NCI-H2171 (cell line): ENCODE measurements around the gene METTL26.
"Not testable (repeated sequence)": the region's sequence is repeated elsewhere in the genome, so short reads cannot be mapped to it uniquely, and the experiment has no call there.

Source experiments
- DNase-seq: peaks from one replicate; lab custom pipeline; 2025; lab: John Stamatoyannopoulos, UW

Gene METTL26

DNA sequence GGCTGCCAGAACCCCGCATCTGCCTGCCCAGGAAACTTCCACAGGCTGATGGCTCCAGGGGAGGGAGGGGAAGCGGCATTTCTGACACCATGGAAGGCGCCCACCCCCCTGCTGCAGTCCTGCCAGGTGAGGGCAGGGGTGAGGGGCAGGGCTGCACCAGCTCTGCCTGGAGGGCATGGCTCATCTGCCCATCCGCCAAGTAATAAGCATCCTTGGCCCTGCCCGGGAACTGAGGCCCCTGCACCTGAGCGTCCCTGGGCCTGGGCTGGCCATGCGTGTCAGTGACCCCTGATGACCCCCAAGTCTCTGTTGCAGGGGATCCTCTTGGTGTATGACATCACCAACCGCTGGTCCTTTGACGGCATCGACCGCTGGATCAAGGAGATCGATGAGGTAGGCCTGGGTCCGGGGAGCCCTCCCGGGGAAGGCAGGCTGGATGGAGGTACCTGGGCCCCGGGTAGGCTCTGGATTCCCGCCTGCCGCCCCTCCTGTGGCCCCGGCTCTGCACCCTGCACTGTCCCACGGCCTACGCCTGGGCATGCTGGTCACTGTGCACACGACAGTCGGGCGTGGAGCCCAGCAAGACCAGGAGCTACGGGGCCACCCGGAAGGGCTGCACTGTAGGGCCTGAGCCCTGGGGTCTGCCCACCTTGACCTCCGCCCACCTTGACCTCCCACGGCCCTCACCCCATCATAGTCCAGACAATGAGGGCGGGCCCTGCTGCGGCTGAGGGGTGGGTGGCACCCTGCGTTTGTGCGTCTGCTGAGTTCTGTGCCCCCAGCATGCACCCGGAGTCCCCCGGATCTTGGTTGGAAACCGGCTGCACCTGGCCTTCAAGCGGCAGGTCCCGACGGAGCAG lies 10.8 kb downstream of the METTL26 start:
- DNase-seq = no peak

DNA sequence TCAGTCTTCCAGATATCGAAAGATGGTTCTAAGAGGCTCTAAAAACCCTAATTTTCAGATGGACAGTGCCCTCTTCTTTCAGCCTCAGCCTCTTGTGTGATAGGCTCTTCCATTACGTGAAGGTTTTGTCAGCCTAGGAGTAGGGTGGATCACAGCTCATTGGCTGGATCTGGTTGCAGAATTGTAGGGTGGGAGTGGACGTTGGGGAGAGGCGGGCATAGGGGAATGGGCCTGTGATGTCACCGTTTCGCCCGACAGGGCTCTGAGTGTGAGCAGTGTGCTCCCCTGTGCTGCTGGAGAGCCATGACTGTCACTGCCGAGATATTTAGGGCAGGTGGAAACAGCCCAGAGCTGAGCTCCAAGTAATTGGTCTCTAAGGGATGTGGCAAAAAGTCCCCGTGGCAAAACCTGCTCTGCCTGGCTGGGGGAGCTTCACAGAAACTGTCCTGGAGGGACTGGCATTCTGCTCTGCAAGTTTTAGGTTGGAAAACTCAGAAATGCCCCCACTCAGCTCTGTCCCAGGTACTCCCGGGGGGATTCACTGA lies 11.5 kb downstream of the METTL26 start:
- DNase-seq = no peak

DNA sequence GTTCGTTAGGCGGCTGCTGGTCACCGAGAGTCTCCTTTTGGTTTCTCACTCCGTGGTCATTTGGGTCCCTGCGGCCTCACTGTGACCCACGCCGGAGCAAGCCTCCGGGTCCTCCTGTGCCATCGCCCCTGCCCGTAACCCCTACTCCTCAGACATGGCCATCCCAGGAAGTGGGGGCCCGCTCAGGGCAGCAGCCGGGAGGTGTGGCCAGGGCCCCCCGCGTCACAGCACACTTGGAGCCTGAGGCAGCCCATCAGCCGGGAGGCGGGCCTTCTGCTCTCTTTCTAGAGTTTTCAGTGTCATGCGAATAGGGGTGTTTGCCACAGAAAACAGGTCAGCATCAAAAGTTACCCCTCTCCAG lies 13.2 kb downstream of the METTL26 start:
- DNase-seq = no peak

DNA sequence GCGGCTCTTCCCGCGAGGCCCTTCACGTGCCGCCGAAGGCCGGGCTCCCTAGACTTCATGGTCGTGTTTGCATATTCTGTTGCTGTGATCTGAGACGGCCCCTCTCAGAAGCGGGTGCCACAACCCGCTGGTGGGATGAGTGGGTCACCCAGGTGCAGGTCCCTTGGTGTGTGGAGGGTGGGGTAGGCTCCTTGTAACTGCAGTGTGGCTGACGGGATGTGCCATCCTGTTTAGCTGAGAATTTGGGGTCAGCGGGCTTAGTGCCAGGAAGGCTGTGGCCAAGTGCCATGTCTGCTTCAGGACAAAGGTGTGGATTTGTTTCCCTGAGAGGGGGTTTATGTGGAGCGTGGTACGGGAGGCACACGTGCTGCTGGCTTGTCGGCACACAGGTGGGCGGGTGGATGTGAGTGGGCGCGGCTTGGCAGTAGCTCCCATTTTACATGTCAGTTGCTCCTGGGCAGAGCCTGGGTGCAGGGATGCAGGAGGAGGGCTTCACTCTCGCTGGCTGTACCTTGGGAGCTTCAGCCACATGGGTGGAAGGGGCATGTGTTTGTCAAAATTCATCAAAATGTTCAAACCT lies 14.5 kb downstream of the METTL26 start:
- peak; percentile 45 for DNase-seq

DNA sequence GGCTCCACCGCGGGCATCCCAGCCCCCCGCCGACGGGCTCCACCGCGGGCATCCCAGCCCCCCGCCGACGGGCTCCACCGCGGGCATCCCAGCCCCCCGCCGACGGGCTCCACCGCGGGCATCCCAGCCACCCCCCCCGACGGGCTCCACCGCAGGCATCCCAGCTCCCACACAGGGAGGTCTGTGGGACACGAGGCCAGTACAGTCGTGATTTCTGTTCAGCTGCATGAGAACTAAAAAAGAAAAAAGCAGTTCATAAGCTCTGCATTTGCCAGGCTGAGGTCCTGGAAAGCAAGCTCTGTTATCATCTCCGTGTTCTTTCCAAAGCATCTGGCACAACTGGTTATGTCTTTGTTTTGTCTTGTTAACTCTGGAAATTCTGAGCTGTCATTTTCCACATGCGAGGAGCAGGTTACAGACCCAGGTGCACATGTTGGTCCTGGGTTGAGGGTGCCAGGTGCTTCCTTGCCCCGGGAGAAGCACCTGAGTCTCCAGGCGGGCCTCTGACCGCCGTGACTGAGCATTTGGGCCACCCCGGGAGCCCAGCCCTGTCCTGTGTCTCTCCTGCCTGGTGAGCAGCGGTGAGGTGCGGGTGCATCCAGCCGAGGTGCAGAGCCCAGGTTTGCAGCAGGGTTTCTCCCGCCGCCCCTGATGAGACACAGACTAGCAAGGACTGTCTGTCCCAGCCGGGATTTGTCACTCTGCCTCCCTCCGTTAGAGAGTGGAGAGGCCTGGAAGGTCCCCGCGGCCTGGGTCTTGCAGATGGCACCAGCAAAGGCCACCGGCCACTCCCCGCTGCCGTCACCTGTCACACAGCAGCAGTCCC lies 15.2 kb downstream of the METTL26 start:
- no peak for DNase-seq

DNA sequence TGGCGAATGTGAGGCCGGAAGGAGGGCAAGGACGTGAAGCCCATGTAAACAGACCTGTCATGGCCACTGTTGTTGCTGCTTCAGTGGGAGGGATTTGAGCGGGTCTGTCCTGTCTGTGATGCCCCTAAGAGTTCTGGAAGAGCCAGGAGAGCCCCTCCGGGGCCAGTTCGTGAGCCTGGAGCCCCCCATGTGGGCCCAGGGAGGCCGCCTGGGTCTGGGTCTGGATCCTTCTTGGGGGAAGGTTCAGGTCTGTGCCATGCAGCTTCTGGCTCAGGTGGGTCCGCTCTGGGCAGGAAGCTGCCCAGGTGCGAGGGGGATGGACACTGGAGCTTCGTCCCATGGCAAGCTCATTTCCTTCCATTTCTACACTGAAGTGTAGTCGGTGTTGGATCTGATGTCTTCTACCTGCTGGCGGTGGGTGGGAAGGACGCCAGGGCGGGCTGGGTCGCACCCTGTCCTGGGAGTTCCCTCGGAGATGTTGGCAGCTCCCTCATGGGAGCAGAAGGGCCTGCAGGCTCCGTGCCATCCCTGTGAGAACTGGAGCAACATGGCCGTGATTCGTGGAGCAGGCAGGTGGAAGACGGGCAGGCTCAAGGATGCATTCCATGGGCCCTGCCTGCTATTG lies 16.5 kb downstream of the METTL26 start:
- no peak for DNase-seq

DNA sequence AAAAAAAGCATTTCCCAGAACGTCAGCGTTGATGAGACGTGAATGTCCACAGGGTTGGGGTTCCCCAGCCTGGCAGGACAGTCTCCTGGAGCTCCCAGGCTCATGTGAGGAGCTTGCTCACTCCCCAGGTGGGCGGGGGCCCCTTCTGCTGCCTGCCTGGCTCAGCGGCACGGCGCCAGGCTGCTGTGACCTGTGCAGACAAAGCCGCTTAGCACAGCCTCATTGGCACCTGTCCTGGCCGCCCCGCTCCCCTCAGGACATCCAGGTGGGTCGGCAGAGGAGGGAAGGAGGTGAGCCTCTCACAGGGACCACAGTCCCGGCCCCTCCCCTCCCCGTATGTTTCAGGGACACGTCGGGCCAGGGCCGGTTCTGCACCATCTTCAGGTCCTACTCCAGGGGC lies 18.2 kb downstream of the METTL26 start:
- DNase-seq = no peak

DNA sequence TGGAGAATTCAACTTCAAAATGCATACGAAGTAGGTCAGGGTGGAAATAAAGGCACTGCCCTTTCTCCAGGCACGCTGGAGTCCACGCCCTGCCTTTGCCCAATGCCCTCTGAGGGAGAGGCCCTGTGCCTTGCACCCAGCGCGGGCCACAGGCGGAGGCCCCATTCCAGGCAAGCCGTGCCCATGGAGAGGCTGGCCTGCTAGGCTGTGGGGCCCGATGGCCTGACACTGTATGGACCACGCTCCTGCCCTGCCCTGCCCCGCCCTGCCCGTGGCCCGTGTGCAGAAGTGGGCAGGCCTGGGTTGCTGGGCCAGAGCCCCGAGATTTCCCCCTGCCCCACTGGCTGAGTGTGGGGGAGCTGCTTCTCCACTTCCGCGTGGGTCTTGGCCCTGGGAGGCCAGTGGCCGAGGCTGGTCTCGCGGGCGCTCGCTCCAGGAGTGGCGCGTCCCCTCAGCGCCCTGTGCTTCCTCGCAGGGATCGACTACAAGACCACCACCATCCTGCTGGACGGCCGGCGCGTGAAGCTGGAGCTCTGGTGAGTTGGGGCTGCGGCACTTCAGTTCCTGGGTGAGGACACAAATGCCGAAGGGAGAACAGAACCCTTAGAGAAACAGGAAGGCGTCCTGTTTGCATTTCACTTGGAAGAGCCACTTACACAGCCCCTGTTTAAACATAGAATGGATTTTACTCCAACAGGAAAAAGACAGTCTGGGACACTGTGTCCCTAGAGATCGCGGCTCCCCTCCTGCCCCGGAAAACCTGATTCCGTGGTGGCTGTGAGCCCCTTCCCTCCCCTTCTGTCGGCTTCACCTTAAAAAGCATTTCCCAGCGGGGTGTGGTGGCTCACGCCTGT lies 19.1 kb downstream of the METTL26 start:
- DNase-seq = no peak

DNA sequence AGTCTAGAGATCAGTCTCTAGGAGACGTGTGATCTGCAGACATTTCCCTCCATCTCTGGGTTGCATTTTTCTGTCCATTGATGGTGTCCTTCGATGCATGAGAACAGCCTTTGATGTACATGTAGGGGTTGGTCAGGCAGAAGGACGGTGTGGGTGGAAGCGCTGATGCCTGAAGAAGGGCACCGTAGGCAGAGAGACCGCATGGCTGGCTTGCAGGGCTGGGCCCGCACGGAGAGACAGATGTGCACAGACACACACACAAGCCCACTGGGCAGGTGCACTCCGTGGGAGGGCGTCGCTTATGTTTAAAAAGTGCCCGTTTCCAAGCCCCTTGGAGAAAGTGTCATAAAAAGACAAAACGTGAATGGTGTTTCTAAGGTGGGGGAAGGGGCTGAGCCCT lies 21.0 kb downstream of the METTL26 start:
- DNase-seq = no peak

DNA sequence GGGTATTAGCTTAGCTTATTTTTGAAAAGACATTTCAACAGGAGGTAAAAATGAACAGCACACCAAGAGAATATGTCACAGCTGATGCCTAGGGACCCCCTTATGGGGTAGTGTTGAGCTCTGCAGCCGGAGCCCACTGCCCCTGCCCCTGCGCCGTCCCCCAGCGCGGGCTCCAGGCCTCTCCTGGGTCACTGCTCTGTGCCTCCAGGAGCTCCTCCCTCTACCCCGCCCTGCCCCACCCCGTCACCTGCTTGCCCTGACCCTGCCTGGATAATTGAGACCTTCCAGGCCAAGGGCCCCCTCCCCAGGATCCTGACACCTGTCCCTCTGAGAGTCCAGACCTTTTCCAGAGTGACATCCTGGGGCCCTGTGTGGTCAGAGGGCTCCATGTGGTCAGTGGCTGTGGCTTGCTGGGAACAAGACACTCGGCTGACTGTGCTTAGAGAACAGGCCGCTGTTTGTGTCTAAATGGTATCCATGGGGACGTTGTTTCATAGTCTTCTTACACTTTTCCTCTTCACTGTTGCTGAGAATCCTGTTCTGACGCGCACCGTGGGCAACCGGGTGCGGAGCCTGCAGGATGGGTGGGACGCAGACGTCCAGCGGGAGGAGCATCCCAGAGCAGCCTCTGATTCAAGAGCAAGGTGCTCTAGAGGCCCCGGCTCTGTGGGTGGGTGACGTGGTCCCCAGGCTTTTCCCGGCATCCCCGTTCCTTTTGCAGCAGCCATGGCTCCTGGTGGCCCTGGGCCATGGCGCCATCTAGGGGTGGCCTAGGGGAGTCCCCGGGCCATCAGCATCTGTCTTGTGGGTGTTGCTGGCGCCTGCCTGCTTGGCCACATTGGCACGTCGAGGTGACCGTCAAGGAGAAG lies 25.4 kb downstream of the METTL26 start:
- no peak for DNase-seq

DNA sequence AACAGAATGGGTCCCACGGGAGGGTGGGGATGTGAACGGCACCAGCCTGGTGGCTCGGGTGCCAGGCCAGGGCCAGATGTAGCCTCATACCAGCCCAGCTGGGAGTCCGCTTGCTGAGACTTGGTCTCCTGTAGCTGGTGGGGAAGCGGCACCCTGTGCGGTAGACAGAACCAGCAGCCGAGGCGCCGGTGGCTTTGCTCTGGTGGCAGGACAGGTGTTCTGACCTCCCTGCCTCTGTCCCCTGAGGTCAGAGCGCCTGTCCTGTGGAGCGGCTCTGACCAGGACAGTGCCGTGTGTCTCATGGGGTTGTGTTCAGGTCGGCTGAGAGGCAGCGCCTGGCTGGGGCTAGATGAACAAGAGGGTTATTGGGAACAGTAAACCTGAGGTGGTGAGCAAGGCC lies 26.1 kb downstream of the METTL26 start:
- DNase-seq = no peak

DNA sequence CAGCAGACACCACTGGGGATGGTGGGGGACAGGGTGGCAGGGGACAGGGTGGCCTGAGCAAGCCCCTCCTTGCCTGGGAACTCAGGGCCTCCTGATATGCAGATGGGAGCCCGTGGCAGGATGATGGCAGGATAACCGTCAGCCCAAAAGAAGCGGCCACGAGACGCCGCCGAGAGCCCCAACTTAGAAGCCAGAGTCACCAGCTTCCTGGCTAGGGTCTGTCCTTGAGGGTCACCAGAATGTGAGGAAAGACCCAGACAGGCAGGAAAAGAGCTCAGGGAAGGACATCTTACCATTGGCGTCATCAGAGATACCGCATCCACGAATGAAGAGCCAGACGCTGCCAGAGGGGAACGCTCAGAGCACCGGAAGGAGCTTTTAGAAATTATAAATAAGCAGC lies 26.8 kb downstream of the METTL26 start:
- no peak for DNase-seq

DNA sequence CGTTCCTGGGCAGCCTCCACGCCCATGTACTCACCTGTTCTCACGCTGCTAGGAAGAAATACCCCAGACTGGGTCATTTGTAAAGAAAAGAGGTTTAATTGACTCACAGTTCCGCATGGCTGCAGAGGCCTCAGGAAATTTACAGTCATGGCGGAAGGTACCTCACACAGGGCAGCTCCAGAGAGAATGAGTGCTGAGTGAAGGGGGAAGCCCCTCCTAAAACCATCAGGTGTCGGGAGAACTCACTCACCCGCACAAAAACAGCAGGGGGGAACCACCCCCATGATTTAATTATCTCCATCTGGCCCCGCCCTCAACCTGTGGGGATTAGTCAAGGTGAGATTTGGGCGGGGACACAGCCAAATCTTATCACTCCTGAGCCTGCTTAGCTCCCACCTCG lies 28.1 kb downstream of the METTL26 start:
- no peak for DNase-seq

DNA sequence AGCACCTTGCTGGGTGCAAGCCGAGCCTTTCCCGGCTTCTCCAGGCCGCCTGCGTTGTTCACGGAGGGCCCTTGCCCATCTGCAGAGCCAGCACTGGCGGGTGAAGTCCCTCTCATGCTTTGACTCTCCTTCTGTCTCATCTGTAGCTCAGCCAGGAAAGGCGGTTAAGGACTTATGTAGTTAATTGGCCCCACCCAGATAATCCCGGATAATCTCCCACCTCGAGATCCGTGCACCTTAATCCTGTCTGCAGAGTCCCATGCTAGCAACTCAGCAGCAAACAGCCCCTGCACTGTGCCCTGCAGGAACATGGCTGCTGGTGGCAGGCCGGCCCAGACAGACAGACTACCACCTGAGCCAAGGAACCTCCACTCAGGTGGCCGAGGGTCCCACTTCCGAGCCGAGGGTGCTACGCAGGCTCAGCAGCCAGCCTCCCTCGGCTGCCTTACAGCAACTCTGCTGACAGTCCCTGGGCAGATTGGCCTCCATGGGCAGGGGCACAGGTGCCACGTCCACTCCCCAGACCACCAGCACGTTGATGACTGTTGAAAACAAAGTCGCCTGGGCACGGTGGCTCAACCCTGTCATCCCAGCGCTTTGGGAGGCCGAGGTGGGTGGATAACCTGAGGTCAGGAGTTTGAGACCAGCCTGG lies 29.3 kb downstream of the METTL26 start:
- DNase-seq = no peak

DNA sequence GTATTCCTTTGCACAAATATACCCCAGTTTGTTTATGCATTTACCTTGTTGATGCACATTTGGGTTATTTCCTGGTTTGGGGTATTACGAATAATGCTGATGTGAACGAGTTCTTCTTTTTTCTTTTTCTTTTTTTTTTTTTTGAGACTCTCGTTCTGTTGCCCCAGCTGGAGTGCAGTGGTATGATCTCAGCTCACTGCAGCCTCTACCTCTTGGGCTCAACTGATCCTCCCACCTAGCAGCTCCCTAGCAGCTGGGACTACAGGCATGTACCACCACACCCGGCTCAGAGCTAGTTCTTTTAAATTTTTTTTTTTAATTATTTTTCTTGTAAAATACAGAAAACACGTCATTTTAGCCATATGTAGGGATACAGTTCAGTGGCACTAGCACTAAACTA lies 32.2 kb downstream of the METTL26 start:
- no peak for DNase-seq

DNA sequence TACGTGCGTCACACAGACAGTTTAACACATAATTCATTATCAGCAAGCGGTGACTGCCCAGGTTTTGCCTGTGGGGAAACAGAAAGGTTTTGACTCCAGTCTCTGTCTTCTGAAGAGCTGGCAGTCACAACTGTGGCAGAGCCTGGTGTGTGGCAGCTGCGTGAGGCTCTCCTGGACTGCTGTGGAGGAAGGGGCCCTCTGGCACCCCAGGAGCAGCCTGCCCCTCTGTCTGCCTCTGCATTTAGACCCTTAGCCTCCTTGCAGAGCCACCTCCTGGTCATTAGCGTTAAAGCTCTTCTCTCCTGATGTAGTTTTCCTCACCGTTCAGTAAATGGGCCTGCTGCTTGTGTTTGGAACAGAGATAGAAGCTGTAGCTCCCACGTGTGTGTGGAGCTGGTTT lies 35.3 kb downstream of the METTL26 start:
- DNase-seq = no peak

DNA sequence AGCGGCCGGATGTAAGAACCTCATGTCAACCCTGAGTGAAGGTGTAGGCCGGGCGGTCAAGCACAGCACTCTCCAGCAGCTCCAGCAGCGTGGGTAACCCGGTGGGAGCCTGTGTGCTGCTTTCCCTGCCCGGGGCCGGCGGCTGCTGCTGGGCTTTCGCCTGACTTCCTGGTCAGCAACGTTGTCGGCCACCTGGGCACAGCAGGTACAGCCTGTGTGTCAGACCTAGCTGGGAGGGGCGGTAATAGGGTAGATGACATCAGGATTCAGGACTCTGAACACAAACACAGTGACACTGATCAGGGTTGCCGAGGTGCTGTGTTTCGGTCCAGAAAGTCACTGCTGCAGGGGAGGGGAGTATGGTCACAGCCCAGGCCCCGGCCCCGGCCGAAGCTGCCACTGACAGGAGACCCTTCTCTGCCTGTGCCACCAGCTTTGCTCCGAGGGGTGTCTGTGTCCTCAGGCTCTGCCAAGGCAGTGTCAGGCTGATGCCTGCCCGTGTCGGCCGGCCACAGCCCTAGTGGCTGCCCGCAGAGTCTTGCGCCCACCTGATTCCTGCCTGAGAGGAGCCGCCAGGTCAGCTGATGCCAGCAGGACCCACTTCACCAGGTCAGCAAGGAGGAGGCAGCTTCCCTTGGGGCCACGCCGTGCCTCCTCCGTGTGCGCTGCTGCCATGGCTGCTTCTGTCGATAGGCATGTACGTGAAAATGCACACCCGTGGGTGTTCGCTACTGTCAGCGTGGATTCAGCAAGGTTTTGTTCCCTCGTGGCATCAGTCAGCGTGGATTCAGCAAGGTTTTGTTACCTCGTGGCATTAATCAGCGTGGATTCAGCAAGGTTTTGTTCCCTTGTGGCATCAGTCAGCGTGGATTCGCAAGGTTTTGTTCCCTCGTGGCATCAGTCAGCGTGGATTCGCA lies 37.0 kb downstream of the METTL26 start:
- DNase-seq = no peak

DNA sequence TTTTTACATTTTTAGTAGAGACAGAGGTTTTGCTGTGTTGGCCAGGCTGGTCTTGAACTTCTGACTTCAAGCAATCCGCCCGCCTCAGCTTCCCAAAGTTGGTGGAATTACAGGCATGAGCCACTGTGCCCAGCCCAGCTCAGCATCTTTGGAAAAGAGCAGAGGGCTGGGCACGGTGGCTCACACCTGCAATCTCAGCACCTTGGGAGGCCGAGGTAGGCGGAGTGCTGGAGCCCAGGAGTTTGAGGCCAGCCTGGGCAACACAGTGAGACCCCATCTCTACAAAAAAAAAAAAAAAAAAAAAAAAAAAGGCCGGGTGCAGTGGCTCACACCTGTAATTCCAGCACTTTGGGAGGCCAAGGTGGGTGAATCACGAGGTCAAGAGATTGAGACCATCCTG lies 38.5 kb downstream of the METTL26 start:
- DNase-seq = not testable (repeated sequence)

DNA sequence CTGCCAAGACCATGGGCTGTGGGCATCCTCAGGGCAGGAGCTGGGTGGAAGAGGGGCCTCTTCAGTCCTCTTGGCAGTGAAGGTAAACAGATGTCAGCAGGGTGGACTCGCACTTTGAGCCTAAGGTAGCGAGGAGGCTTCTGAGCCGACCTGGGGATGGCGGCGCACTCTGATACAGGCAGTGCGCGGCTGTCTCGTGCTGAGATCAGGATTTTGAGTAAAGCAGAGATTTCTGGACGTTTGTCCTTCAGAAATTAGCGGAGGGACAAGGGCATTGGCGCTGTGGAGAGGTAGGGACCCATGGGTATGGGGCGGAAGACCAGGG lies 39.4 kb downstream of the METTL26 start:
- DNase-seq = no peak
